H1 (cell line): ENCODE results near the gene NR1I2. TPM values are rescaled to one million over a fixed set of nuclear protein-coding genes. Genes with fewer than 3 reads are reported as not detected.

Source experiments
- CTCF ChIA-PET: fragments of 300-600 bp; sonication (Branson Sonifier 250); formaldehyde crosslinking; loops from one replicate; lab custom pipeline; 2021; ENCODE audit not compliant: partially characterized antibody; lab: Charles Lee
- POLR2A ChIA-PET: fragments of 300-600 bp; sonication (Branson Sonifier 250); formaldehyde crosslinking; loops from one replicate; lab custom pipeline; 2021; ENCODE audit warnings: inconsistent platforms; ENCODE audit not compliant: partially characterized antibody; lab: Charles Lee
- DNase-seq, 2 experiments: peaks; one replicate each; pipeline versions ENCODE4 v3.0.0 to v3.0.0-alpha.2; 2010 to 2022; ENCODE audit warnings: low spot score in 2 of 2, low read depth in 1 of 2, mixed read lengths in 1 of 2
- FAIRE-seq: peaks from 2 replicates; lab custom pipeline; 2011; peaks lifted over from hg19 to GRCh38; lab: Jason Lieb, UNC
- H2AFZ ChIP-seq: 2 replicates; pipeline ENCODE4 v1.8.1; 2012; ENCODE audit warnings: low read length, inconsistent platforms
- H2AK5ac ChIP-seq: 2 replicates; pipeline ENCODE4 v1.6.1; 2013; ENCODE audit warnings: low read depth, low read length
- H2BK120ac ChIP-seq: replicated peaks from 2 replicates; pipeline ENCODE3; 2013; ENCODE audit warnings: low read depth, low read length, inconsistent platforms
- H2BK12ac ChIP-seq: 2 replicates; pipeline ENCODE4 v1.6.1; 2013; ENCODE audit warnings: low read depth, low read length
- H2BK15ac ChIP-seq: 2 replicates; pipeline ENCODE4 v1.6.1; 2013; ENCODE audit warnings: low read length
- H2BK20ac ChIP-seq: 2 replicates; pipeline ENCODE4 v1.6.1; 2013; ENCODE audit warnings: low read length
- H2BK5ac ChIP-seq: 2 replicates; pipeline ENCODE4 v1.6.1; 2013; ENCODE audit warnings: low read depth, low read length
- H3K14ac ChIP-seq: 2 replicates; pipeline ENCODE4 v1.6.1; 2013; ENCODE audit warnings: inconsistent platforms; ENCODE audit not compliant: insufficient read length
- H3K18ac ChIP-seq: 2 replicates; pipeline ENCODE4 v1.6.1; 2013; ENCODE audit warnings: low read length; ENCODE audit errors: extremely low read depth
- H3K23ac ChIP-seq: 2 replicates; pipeline ENCODE4 v1.6.1; 2013; ENCODE audit warnings: inconsistent platforms; ENCODE audit not compliant: insufficient read length
- H3K23me2 ChIP-seq: 2 replicates; pipeline ENCODE4 v1.6.1; 2013; ENCODE audit warnings: low read depth, low read length
- H3K27ac ChIP-seq: 2 replicates; pipeline ENCODE4 v1.6.1; 2011; ENCODE audit warnings: low read depth, low read length, inconsistent platforms
- H3K27me3 ChIP-seq, 4 experiments: replicated peaks in 1 of 4; 1 replicate in 1 of 4; 2 replicates in 3 of 4; pipeline versions ENCODE4 v1.6.1 to v1.8.1; 2011 to 2013; ENCODE audit warnings: low read length in 3 of 4, mild to moderate bottlenecking in 3 of 4, inconsistent platforms in 2 of 4, mixed read lengths in 2 of 4, moderate library complexity in 1 of 4; ENCODE audit not compliant: control insufficient read depth in 3 of 4, insufficient read depth in 3 of 4; ENCODE audit errors: extremely low read depth in 1 of 4
- H3K36me3 ChIP-seq, 4 experiments: 2 replicates each; pipeline versions ENCODE4 v1.6.1 to v1.8.1; 2011 to 2013; ENCODE audit warnings: mild to moderate bottlenecking in 4 of 4, low read length in 3 of 4, moderate library complexity in 2 of 4, control low read depth in 1 of 4, inconsistent platforms in 1 of 4; ENCODE audit not compliant: insufficient read depth in 4 of 4, control insufficient read depth in 2 of 4
- H3K4ac ChIP-seq: replicated peaks from 2 replicates; pipeline ENCODE3; 2013; ENCODE audit warnings: low read length, low read depth, mixed read lengths, inconsistent platforms; ENCODE audit not compliant: insufficient read length
- H3K4me1 ChIP-seq, 4 experiments: replicated peaks in 1 of 4; 1 replicate in 1 of 4; 2 replicates in 3 of 4; pipeline versions ENCODE4 v1.6.1 to v1.8.1; 2011 to 2013; ENCODE audit warnings: low read length in 3 of 4, inconsistent platforms in 2 of 4, mixed read lengths in 1 of 4; ENCODE audit not compliant: insufficient read depth in 4 of 4, control insufficient read depth in 3 of 4
- H3K4me2 ChIP-seq, 2 experiments: 2 replicates each; pipeline versions ENCODE4 v1.6.1 to v1.8.1; 2011 to 2013; ENCODE audit warnings: low read depth in 2 of 2, low read length in 2 of 2, control low read depth in 1 of 2, inconsistent platforms in 1 of 2, mild to moderate bottlenecking in 1 of 2; ENCODE audit not compliant: insufficient read depth in 1 of 2
- H3K4me3 ChIP-seq, 4 experiments: fragments of 200-600, 300-600 bp in 1 of 4; sonication (generic), shearing (Covaris generic), sonication (Bioruptor Twin) in 1 of 4; 2 replicates each; pipeline versions ENCODE4 v1.5.1 to v1.8.1; 2011 to 2016; ENCODE audit warnings: low read length in 4 of 4, low read depth in 3 of 4, control low read depth in 2 of 4, inconsistent platforms in 2 of 4, mild to moderate bottlenecking in 2 of 4, mixed read lengths in 1 of 4, moderate library complexity in 1 of 4; ENCODE audit not compliant: insufficient read depth in 2 of 4; ENCODE audit errors: extremely low read depth in 1 of 4
- H3K56ac ChIP-seq: replicated peaks from 2 replicates; pipeline ENCODE3; 2013; ENCODE audit warnings: low read depth, mild to moderate bottlenecking, mixed read lengths, low read length, inconsistent platforms; ENCODE audit not compliant: insufficient read length
- H3K79me1 ChIP-seq: 2 replicates; pipeline ENCODE4 v1.6.1; 2013; ENCODE audit warnings: low read depth, low read length, control low read depth
- H3K79me2 ChIP-seq, 2 experiments: 2 replicates each; pipeline versions ENCODE4 v1.6.1 to v1.8.1; 2012 to 2013; ENCODE audit warnings: low read length in 2 of 2, mild to moderate bottlenecking in 2 of 2, inconsistent platforms in 1 of 2; ENCODE audit not compliant: insufficient read depth in 2 of 2, control insufficient read depth in 1 of 2
- H3K9ac ChIP-seq, 4 experiments: replicated peaks in 1 of 4; 1 replicate in 1 of 4; 2 replicates in 3 of 4; pipeline versions ENCODE4 v1.6.1 to v1.8.1; 2011 to 2013; ENCODE audit warnings: low read depth in 3 of 4, low read length in 3 of 4, control low read depth in 2 of 4, mild to moderate bottlenecking in 2 of 4, moderate library complexity in 2 of 4, inconsistent platforms in 1 of 4; ENCODE audit errors: extremely low read depth in 1 of 4
- H3K9me3 ChIP-seq, 2 experiments: 2 replicates each; pipeline versions ENCODE4 v1.6.1 to v1.8.1; 2012 to 2013; ENCODE audit warnings: mild to moderate bottlenecking in 2 of 2, moderate library complexity in 2 of 2, control low read depth in 1 of 2, inconsistent platforms in 1 of 2, low read depth in 1 of 2, low read length in 1 of 2, mixed read lengths in 1 of 2; ENCODE audit not compliant: insufficient read depth in 2 of 2
- H4K20me1 ChIP-seq, 2 experiments: replicated peaks in 1 of 2; 2 replicates each; pipeline versions ENCODE3 to v1.8.1; 2011 to 2013; ENCODE audit warnings: inconsistent platforms in 2 of 2, low read length in 2 of 2, mild to moderate bottlenecking in 1 of 2; ENCODE audit not compliant: insufficient read depth in 2 of 2, control insufficient read depth in 1 of 2
- H4K5ac ChIP-seq: 2 replicates; pipeline ENCODE4 v1.6.1; 2013; ENCODE audit warnings: low read length, low read depth, mixed read lengths, inconsistent platforms; ENCODE audit not compliant: insufficient read length
- H4K8ac ChIP-seq: 2 replicates; pipeline ENCODE4 v1.8.0; 2013; ENCODE audit warnings: mild to moderate bottlenecking, moderate library complexity, low read length, inconsistent platforms; ENCODE audit not compliant: insufficient read depth; ENCODE audit errors: extremely low read depth
- H4K91ac ChIP-seq: replicated peaks from 2 replicates; pipeline ENCODE3; 2013; ENCODE audit warnings: low read length, mixed read lengths, inconsistent platforms; ENCODE audit not compliant: insufficient read length
- ASH2L ChIP-seq: fragments of 200-600, 300-600 bp; sonication (generic); IDR thresholded peaks from one replicate; pipeline ENCODE4 v1.7.1; 2017; ENCODE audit warnings: low read length
- ATF3 ChIP-seq: IDR thresholded peaks from 2 replicates; pipeline ENCODE4 v1.6.1; 2011; ENCODE audit warnings: low read depth, mild to moderate bottlenecking, low read length; ENCODE audit not compliant: insufficient read depth
- JUN ChIP-seq: IDR thresholded peaks from 2 replicates; pipeline ENCODE4 v1.6.1; 2011; ENCODE audit warnings: low read depth, mild to moderate bottlenecking, improper control_type of control experiment, low read length
- KDM1A ChIP-seq: fragments of 200-600, 300-600 bp; sonication (generic); IDR thresholded peaks from 2 replicates; pipeline ENCODE4 v1.7.1; 2016; ENCODE audit warnings: mild to moderate bottlenecking, low read length, borderline replicate concordance
- KDM5A ChIP-seq: fragments of 200-600 bp; IDR thresholded peaks from 2 replicates; pipeline ENCODE4 v1.7.1; 2012; ENCODE audit warnings: mild to moderate bottlenecking, low read length, inconsistent platforms, mixed read lengths
- POLR2A ChIP-seq, 2 experiments: IDR thresholded peaks; 1 replicate in 1 of 2; 2 replicates in 1 of 2; pipeline ENCODE4 v1.6.1; 2011; ENCODE audit warnings: low read depth in 2 of 2, low read length in 2 of 2, mild to moderate bottlenecking in 2 of 2; ENCODE audit errors: control extremely low read depth in 1 of 2
- SIRT6 ChIP-seq: IDR thresholded peaks from one replicate; pipeline ENCODE4 v1.7.1; 2012; ENCODE audit warnings: low read length, inconsistent platforms
- SUZ12 ChIP-seq: fragments of 200-600 bp; sonication (generic); IDR thresholded peaks from 2 replicates; pipeline ENCODE4 v1.6.1; 2012; ENCODE audit warnings: mild to moderate bottlenecking, inconsistent platforms, low read length, moderate library complexity, mixed read lengths
- TBP ChIP-seq: IDR thresholded peaks from 2 replicates; pipeline ENCODE4 v1.6.1; 2011; ENCODE audit warnings: low read depth, low read length, improper control_type of control experiment
- WGBS, 2 experiments: shearing (Covaris generic) in 1 of 2; methylation state at CpG; one replicate each; pipeline versions ENCODE4 v1.1.6 to v1.1.7; 2013 to 2015; ENCODE audit warnings: low lambda C conversion rate in 2 of 2, mixed read lengths in 2 of 2, inconsistent platforms in 1 of 2, low coverage in 1 of 2, missing lambda C conversion rate in 1 of 2; ENCODE audit not compliant: insufficient replicate concordance in 2 of 2, insufficient coverage in 1 of 2, insufficient read length in 1 of 2; ENCODE audit errors: extremely low coverage in 1 of 2, missing lambda C conversion rate in 1 of 2; 5-methylcytosine and 5-hydroxymethylcytosine counted together
- polyA plus RNA-seq, 7 experiments: library from polyadenylated mRNA; depleted of rRNA in 3 of 7; stranded (reverse) in 5 of 7; unstranded in 2 of 7; fragments of >200 nt in 5 of 7; fragments of 200-250 nt in 2 of 7; gene quantifications; 1 replicate in 5 of 7; 2 replicates in 1 of 7; 4 replicates in 1 of 7; pipeline versions ENCODE4 v1.2.1 to v1.2.3, GENCODE V29; 2011 to 2013; ENCODE audit warnings: missing spikeins in 2 of 7, mixed read lengths in 2 of 7
- total RNA-seq: library from RNA; stranded (reverse); fragmentation: NEBNext Ultra II Directional; extraction: Animal tissue kit (Norgen Biotek cat#: 25700); gene quantifications from 2 replicates; pipeline ENCODE4 v1.2.1, GENCODE V29; 2021

The NR1I2 gene
- total and polyA plus RNA-seq, 2 of the 8 experiments (the other 6 are each of a cell fraction or from before 2014, with no cell fraction given), result 0.28 to 1.8 TPM

- Histone ChIP-seq H4K20me1 (no peaks in the 10 kb centered on the region), H3K23ac (no peak overlapping the region), H3K79me1 (no peaks in the 10 kb centered on the region), H2AK5ac (no peak overlapping the region), H3K23me2 (no peaks in the 10 kb centered on the region), H2AFZ (no peak overlapping the region), H3K14ac (no peak overlapping the region), H3K9me3 (peaks cover 0 to 3% of the 10 kb centered on the region in 2 experiments; a peak in 1 of 4 replicates), H3K4me3 (no peak overlapping the region), H3K27ac (no peak overlapping the region), H3K18ac (no peak overlapping the region), H2BK12ac (no peak overlapping the region), H3K9ac (no peak overlapping the region), H4K91ac (no peak overlapping the region), H3K4ac (no peak overlapping the region), H2BK120ac (no peak overlapping the region), H4K5ac (no peak overlapping the region), H4K8ac (no peak overlapping the region), H3K36me3 (no peaks in the 10 kb centered on the region), H3K27me3 (peaks cover 0 to 1% (median 0%) of the 10 kb centered on the region in 4 experiments; a peak in 1 of 7 replicates), H3K56ac (no peak overlapping the region), H2BK15ac (no peak overlapping the region), H2BK20ac (no peak overlapping the region), H3K4me1 (0 out of 7 replicates have a peak, but pooled peaks cover 0 to 4% (median 0%) of the 10 kb centered on the region in 4 experiments), H2BK5ac (no peak overlapping the region), H3K79me2 (no peaks in the 10 kb centered on the region), H3K4me2 (no peak overlapping the region)
- ChIA-PET CTCF (no interaction called here), POLR2A (no interaction called here)
- FAIRE-seq (no peak), DNase-seq (no peak)
- TF ChIP-seq SUZ12 (no peak), KDM5A (no peak), JUN (no peak), ATF3 (no peak), KDM1A (no peak), POLR2A (IDR thresholded peaks at IDR 0.05; ENCODE audit: control extremely low read depth in 1 of 2, low read depth in 2 of 2, low read length in 2 of 2) (no peak), SIRT6 (no peak), TBP (no peak), ASH2L (no peak)
- 82% methylated on average over 2 of the region's 2 CpGs; no CpG with 5 or more reads in 1 of the 2 experiments for WGBS, 2 experiments
These were observed 3.1 kb upstream of the NR1I2 start for GRCh38 chr3:119778811-119779210.
